Measurements from ENCODE around the gene RAB31. TPM values are rescaled to one million over a fixed set of nuclear protein-coding genes. Genes with fewer than 3 reads are reported as not detected.

Gene RAB31
- total RNA-seq, 1 experiment from 2014 or later, result 32.9 TPM

DNA sequence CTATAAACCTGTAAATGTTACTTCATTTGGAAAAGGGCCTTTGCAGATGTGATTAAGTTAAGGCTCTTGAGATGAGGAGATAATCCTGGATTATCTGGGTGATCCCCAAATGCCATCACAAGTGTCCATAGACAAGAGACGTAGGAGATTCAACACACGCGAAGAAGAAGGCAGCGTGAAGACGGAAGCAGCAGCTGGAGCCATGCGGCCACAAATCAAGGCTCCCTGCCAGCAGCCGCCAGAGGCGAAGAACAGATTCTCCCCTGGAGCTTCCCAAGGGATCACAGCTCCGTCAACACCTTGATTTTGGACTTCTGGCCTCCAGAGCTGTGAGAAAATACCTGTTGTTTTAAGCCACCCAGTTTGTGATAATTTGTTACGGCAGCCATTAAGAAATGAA lies 194.7 kb downstream of the RAB31 start:
- no peak overlapping the region for H3K4me3 Mint-ChIP-seq
- no peaks in the 10 kb centered on the region for H3K9me3 Mint-ChIP-seq
- POLR2A ChIA-PET, result no interaction called here
- no peak for ATAC-seq
- TF ChIP-seq, protein P1, sequence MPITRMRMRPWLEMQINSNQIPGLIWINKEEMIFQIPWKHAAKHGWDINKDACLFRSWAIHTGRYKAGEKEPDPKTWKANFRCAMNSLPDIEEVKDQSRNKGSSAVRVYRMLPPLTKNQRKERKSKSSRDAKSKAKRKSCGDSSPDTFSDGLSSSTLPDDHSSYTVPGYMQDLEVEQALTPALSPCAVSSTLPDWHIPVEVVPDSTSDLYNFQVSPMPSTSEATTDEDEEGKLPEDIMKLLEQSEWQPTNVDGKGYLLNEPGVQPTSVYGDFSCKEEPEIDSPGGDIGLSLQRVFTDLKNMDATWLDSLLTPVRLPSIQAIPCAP (CRISPR knock-in tag; IDR thresholded peaks at IDR 0.05), result no peak
- TF ChIP-seq, protein P2, sequence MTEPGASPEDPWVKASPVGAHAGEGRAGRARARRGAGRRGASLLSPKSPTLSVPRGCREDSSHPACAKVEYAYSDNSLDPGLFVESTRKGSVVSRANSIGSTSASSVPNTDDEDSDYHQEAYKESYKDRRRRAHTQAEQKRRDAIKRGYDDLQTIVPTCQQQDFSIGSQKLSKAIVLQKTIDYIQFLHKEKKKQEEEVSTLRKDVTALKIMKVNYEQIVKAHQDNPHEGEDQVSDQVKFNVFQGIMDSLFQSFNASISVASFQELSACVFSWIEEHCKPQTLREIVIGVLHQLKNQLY (CRISPR knock-in tag; IDR thresholded peaks at IDR 0.05), result no peak
- TF ChIP-seq ZNF121 (CRISPR knock-in tag; IDR thresholded peaks at IDR 0.05) (no peak), IRF2 (CRISPR knock-in tag; IDR thresholded peaks at IDR 0.05; ENCODE audit: borderline replicate concordance, low read depth) (no peak), SMAD3 (CRISPR knock-in tag; IDR thresholded peaks at IDR 0.05; ENCODE audit: borderline replicate concordance) (no peak), ZNF138 (CRISPR knock-in tag; conservative IDR thresholded peaks at IDR 0.05) (no peak), NR3C1 (CRISPR knock-in tag; conservative IDR thresholded peaks at IDR 0.05; ENCODE audit: low read depth) (no peak), CREM (CRISPR knock-in tag; IDR thresholded peaks at IDR 0.05) (no peak), SP1 (CRISPR knock-in tag; conservative IDR thresholded peaks at IDR 0.05) (no peak), CREB1 (CRISPR knock-in tag; IDR thresholded peaks at IDR 0.05) (no peak)
- TF ChIP-seq, protein P3, sequence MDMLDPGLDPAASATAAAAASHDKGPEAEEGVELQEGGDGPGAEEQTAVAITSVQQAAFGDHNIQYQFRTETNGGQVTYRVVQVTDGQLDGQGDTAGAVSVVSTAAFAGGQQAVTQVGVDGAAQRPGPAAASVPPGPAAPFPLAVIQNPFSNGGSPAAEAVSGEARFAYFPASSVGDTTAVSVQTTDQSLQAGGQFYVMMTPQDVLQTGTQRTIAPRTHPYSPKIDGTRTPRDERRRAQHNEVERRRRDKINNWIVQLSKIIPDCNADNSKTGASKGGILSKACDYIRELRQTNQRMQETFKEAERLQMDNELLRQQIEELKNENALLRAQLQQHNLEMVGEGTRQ (CRISPR knock-in tag; IDR thresholded peaks at IDR 0.05), result no peak
- TF ChIP-seq, protein P4, sequence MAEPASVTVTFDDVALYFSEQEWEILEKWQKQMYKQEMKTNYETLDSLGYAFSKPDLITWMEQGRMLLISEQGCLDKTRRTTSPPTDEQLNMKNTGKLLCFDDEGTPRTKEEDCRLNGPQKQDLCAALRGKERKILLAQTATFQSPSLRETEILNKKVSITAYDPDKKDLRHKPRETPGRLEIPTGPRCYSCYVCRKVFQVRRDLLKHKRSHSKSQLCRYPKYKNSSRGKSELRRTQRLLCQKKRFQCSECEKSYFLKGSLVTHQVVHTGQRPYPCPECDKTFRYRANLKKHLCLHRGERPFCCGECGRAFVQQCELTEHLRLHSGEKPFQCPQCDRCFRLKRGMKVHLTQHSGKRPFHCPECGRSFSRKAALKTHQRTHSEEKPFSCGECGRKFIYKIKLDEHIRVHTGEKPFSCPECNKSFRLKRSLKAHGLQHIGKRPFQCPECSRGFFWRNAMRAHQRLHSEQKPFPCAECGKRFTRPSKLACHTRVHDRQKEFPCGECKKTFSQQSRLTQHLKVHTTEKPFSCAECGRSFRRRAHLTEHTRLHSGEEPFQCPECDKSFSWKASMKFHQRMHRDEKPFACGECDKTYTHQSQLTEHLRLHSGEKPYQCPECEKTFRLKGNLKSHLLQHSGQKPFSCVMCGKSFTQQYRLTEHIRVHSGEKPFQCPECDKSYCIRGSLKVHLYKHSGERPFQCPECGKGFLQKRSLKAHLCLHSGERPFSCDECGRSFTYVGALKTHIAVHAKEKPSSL (CRISPR knock-in tag; conservative IDR thresholded peaks at IDR 0.05), result no peak
- TF ChIP-seq, protein P5, sequence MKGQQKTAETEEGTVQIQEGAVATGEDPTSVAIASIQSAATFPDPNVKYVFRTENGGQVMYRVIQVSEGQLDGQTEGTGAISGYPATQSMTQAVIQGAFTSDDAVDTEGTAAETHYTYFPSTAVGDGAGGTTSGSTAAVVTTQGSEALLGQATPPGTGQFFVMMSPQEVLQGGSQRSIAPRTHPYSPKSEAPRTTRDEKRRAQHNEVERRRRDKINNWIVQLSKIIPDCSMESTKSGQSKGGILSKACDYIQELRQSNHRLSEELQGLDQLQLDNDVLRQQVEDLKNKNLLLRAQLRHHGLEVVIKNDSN (CRISPR knock-in tag; IDR thresholded peaks at IDR 0.05), result no peak
- H3K4me1 Mint-ChIP-seq, result peaks cover 20% of the 10 kb centered on the region
- DNase-seq (ENCODE audit: low spot score), result no peak
- CTCF ChIA-PET, result no interaction called here
- H3K27me3 Mint-ChIP-seq (ENCODE audit: low read depth), result no peaks in the 10 kb centered on the region; the same call in 1 of the 2 replicates
- no peaks in the 10 kb centered on the region for H3K36me3 Mint-ChIP-seq
- H3K27ac Mint-ChIP-seq, result no peak overlapping the region

DNA sequence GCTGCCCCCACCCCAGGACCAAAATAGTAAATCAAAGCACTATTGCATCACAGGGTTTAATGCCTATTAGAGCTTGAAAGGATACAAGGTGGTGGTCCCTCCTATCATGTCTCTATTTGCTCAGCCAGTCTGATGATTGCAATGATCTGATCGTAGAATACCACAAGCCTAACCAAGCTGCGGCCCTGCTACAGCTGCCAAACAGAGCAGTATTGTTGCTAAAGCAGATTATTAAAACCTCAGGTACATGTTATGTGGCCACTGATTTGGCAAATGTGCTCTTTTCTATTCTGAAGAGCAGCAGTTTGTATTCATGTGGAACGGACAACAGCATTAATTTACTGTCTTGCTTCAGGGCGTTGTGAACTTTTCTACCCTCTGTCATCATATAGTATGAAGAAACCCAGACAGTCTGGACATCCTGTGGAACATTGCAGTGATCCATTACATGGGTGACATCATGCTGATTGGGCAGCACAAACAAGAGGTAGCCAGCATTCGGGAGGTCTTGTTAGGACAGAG lies 197.4 kb downstream of the RAB31 start:
- Mint-ChIP-seq H3K27me3 (ENCODE audit: low read depth) (no peaks in the 10 kb centered on the region; the same call in 1 of the 2 replicates), H3K9me3 (no peaks in the 10 kb centered on the region), H3K4me3 (no peak overlapping the region), H3K27ac (no peak overlapping the region), H3K4me1 (peaks cover 5% of the 10 kb centered on the region), H3K36me3 (no peaks in the 10 kb centered on the region)
- TF ChIP-seq GABPB1 (CRISPR knock-in tag; IDR thresholded peaks at IDR 0.05), result 0 out of 2 replicates have a peak, but pooled peaks have one; percentile 33
- TF ChIP-seq, protein P6, sequence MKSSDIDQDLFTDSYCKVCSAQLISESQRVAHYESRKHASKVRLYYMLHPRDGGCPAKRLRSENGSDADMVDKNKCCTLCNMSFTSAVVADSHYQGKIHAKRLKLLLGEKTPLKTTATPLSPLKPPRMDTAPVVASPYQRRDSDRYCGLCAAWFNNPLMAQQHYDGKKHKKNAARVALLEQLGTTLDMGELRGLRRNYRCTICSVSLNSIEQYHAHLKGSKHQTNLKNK (CRISPR knock-in tag; IDR thresholded peaks at IDR 0.05), result no peak
- ATAC-seq, result no peak
- CTCF ChIA-PET, result interaction anchor here (0.6 kb wide), 1 partner anchor 66 kb away, joined by 3 read pairs; no protein-coding TSS in a partner anchor
- no peak for DNase-seq (ENCODE audit: low spot score)
- POLR2A ChIA-PET, result no interaction called here

DNA sequence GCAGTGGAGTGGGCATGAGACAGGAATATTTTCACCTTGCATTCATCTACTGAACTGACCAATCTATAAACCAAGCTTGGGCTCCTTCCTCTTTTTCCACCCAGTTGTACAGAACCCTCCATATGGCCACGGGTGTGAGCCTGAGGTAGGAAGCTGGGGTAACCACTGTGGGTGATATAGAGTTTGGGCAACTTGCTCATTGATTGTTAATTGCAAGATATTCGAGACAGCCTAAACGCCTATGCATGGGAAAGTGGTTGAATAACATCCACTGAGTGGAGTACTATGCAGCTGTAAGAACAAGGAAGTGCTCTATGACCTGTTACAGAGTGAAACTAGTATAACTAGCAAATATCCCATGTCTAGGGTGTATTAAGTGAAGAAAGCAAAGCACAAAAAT lies 198.4 kb downstream of the RAB31 start:
- Mint-ChIP-seq H3K36me3 (no peaks in the 10 kb centered on the region), H3K9me3 (no peaks in the 10 kb centered on the region), H3K27me3 (ENCODE audit: low read depth) (no peaks in the 10 kb centered on the region; the same call in 1 of the 2 replicates), H3K4me3 (no peak overlapping the region), H3K27ac (no peak overlapping the region), H3K4me1 (no peaks in the 10 kb centered on the region)
- DNase-seq (ENCODE audit: low spot score) (no peak), ATAC-seq (no peak)
- POLR2A ChIA-PET, result no interaction called here
- CTCF ChIA-PET, result no interaction called here
- TF ChIP-seq TCF7 (CRISPR knock-in tag; IDR thresholded peaks at IDR 0.05; ENCODE audit: low read depth) (no peak), IRF2 (CRISPR knock-in tag; IDR thresholded peaks at IDR 0.05; ENCODE audit: borderline replicate concordance, low read depth) (no peak), SMAD4 (CRISPR knock-in tag; IDR thresholded peaks at IDR 0.05) (no peak), TEAD4 (CRISPR knock-in tag; IDR thresholded peaks at IDR 0.05) (no peak)
- TF ChIP-seq, protein P2 (CRISPR knock-in tag; IDR thresholded peaks at IDR 0.05), result no peak
- TF ChIP-seq, protein P7, sequence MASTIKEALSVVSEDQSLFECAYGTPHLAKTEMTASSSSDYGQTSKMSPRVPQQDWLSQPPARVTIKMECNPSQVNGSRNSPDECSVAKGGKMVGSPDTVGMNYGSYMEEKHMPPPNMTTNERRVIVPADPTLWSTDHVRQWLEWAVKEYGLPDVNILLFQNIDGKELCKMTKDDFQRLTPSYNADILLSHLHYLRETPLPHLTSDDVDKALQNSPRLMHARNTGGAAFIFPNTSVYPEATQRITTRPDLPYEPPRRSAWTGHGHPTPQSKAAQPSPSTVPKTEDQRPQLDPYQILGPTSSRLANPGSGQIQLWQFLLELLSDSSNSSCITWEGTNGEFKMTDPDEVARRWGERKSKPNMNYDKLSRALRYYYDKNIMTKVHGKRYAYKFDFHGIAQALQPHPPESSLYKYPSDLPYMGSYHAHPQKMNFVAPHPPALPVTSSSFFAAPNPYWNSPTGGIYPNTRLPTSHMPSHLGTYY (CRISPR knock-in tag; IDR thresholded peaks at IDR 0.05), result no peak
- TF ChIP-seq, protein P8, sequence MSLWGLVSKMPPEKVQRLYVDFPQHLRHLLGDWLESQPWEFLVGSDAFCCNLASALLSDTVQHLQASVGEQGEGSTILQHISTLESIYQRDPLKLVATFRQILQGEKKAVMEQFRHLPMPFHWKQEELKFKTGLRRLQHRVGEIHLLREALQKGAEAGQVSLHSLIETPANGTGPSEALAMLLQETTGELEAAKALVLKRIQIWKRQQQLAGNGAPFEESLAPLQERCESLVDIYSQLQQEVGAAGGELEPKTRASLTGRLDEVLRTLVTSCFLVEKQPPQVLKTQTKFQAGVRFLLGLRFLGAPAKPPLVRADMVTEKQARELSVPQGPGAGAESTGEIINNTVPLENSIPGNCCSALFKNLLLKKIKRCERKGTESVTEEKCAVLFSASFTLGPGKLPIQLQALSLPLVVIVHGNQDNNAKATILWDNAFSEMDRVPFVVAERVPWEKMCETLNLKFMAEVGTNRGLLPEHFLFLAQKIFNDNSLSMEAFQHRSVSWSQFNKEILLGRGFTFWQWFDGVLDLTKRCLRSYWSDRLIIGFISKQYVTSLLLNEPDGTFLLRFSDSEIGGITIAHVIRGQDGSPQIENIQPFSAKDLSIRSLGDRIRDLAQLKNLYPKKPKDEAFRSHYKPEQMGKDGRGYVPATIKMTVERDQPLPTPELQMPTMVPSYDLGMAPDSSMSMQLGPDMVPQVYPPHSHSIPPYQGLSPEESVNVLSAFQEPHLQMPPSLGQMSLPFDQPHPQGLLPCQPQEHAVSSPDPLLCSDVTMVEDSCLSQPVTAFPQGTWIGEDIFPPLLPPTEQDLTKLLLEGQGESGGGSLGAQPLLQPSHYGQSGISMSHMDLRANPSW (CRISPR knock-in tag; conservative IDR thresholded peaks at IDR 0.05; ENCODE audit: low read depth), result no peak

All from WTC11 (cell line).